GM12878 (cell line): Measurements from ENCODE around the gene PI4KB.

Experiments
- FOXM1 ChIP-seq: IDR thresholded peaks from 2 replicates; pipeline ENCODE4 v1.6.1; 2012; ENCODE audit warnings: low read depth, mild to moderate bottlenecking, inconsistent platforms, low read length, moderate library complexity
- JUND ChIP-seq: IDR thresholded peaks from 2 replicates; pipeline ENCODE4 v1.6.1; 2012; ENCODE audit warnings: low read depth, mild to moderate bottlenecking, low read length, improper control_type of control experiment, moderate library complexity
- KAT2A ChIP-seq: conservative IDR thresholded peaks from 2 replicates; pipeline ENCODE4 v1.6.1; 2011; ENCODE audit warnings: low read depth, low read length; ENCODE audit not compliant: control insufficient read depth
- NFYA ChIP-seq: IDR thresholded peaks from 2 replicates; pipeline ENCODE4 v1.6.1; 2011; ENCODE audit warnings: low read depth, mild to moderate bottlenecking, low read length, improper control_type of control experiment, borderline replicate concordance
- RCOR1 ChIP-seq: conservative IDR thresholded peaks from 2 replicates; pipeline ENCODE4 v1.6.1; 2012; ENCODE audit warnings: low read depth, low read length, improper control_type of control experiment

DNA sequence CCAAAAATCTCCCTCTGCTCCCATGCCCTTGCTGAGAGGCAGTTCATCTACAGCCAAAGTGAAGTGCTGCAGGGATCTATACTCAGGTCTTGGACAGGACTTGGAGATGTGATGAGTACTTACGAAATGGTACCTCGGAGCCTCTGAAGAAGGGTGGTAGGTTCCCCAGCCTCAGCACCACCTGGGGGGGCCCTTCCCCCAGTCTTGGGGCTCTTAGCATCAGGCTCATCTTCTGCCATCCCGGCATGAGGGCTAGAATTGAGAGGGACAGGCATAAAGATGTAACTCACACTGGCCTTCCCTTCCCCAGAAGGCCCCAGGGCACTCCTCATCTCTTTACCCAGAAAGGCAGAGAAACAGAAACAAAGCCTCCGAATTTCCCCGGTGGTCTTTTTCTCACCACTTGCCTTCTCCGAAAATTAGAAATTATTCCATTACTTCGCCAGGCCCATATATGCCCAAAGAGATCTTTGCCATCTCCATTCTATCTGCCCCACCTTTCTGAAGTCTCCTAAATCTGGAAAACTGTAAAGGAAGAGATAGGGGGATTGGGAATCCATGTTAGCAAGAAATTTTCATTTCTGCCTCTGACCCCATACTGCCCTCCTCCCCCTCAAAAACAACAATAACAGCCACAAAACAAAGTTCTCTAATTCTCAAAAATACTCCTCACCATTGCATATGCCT is 19.0 kb upstream of the PI4KB start:
- TF ChIP-seq JUND (no peak), FOXM1 (no peak), RCOR1 (no peak), NFYA (no peak), KAT2A (no peak)
